ENCODE results near the gene C9orf152.

C9orf152 gene

GRCh38 chr9:110179734-110180133 is 28.2 kb downstream of the C9orf152 start:
- no peak for DNase-seq

GRCh38 chr9:110178281-110178680 is 29.7 kb downstream of the C9orf152 start:
- no peak for DNase-seq

GRCh38 chr9:110175275-110175968 is 32.5 kb downstream of the C9orf152 start:
- DNase-seq = no peak

- DNase-seq = no peak
Measured at GRCh38 chr9:110173322-110173642, 34.7 kb downstream of the C9orf152 start.

GRCh38 chr9:110170357-110171257 is 37.4 kb downstream of the C9orf152 start:
- DNase-seq = no peak

GRCh38 chr9:110168486-110168885 is 39.5 kb downstream of the C9orf152 start:
- DNase-seq = no peak

GRCh38 chr9:110161940-110162339 is 46.0 kb downstream of the C9orf152 start:
- DNase-seq = no peak

- no peak for DNase-seq
Measured at GRCh38 chr9:110160685-110161084, 47.3 kb downstream of the C9orf152 start.

- no peak for DNase-seq
Measured at GRCh38 chr9:110160123-110160522, 47.8 kb downstream of the C9orf152 start.

- no peak for DNase-seq
Measured at GRCh38 chr9:110157823-110158664, 49.9 kb downstream of the C9orf152 start.

- no peak for DNase-seq
Measured at GRCh38 chr9:110156902-110157301, 51.1 kb downstream of the C9orf152 start.

- DNase-seq = no peak
Measured at GRCh38 chr9:110156416-110156815, 51.5 kb downstream of the C9orf152 start.

- DNase-seq = no peak
Measured at GRCh38 chr9:110155751-110156150, 52.2 kb downstream of the C9orf152 start.

GRCh38 chr9:110153431-110153830 is 54.5 kb downstream of the C9orf152 start:
- DNase-seq = no peak

GRCh38 chr9:110152704-110153374 is 55.1 kb downstream of the C9orf152 start:
- peak; percentile 39 for DNase-seq
